K562 (cell line): ENCODE measurements around the gene CEP162. TPM values are rescaled to one million over a fixed set of nuclear protein-coding genes. Genes with fewer than 3 reads are reported as not detected.

ENCODE experiments used
- AFF4 ChIP-seq: sonication (generic); formaldehyde crosslinking; IDR thresholded peaks from 2 replicates; pipeline ENCODE4 v1.8.0; 2023; ENCODE audit warnings: mild to moderate bottlenecking, missing genetic modification reagents
- FOS ChIP-seq: IDR thresholded peaks from 3 replicates; pipeline ENCODE4 v1.6.1; 2011; ENCODE audit not compliant: insufficient read length; ENCODE audit errors: extremely low read depth
- L3MBTL2 ChIP-seq: fragments of 450-650 bp; IDR thresholded peaks from 2 replicates; pipeline ENCODE4 v1.6.1; 2016; ENCODE audit warnings: mild to moderate bottlenecking, moderate library complexity
- NCOA2 ChIP-seq, 2 experiments: fragments of 450-650 bp; IDR thresholded peaks; 2 replicates each; pipeline ENCODE4 v1.6.1; 2018; ENCODE audit warnings: mild to moderate bottlenecking in 2 of 2, moderate library complexity in 1 of 2; ENCODE audit not compliant: partially characterized antibody in 2 of 2
- NR4A1 ChIP-seq, 2 experiments: fragments of 250-450 bp in 1 of 2; fragments of 450-650 bp in 1 of 2; sonication (Bioruptor Pico) in 1 of 2; IDR thresholded peaks; 2 replicates each; pipeline versions ENCODE4 v1.4.0 to v1.6.1; 2016 to 2020; ENCODE audit warnings: mild to moderate bottlenecking in 2 of 2, missing compliant biosample characterization in 1 of 2, missing genetic modification characterization in 1 of 2, moderate library complexity in 1 of 2
- PRDM10 ChIP-seq: fragments of 450-650 bp; IDR thresholded peaks from 2 replicates; pipeline ENCODE4 v1.6.1; 2018; ENCODE audit not compliant: partially characterized antibody
- REST ChIP-seq, 2 experiments: fragments of 450-650 bp; formaldehyde crosslinking in 1 of 2; IDR thresholded peaks; 2 replicates each; pipeline versions ENCODE4 v1.4.0 to v1.6.1; 2014 to 2020; ENCODE audit warnings: mild to moderate bottlenecking in 2 of 2, borderline replicate concordance in 1 of 2, low read depth in 1 of 2
- SMAD3 ChIP-seq: fragments of 450-650 bp; formaldehyde crosslinking; conservative IDR thresholded peaks from 2 replicates; pipeline ENCODE4 v1.4.0; 2020; ENCODE audit warnings: mild to moderate bottlenecking
- ZNF668 ChIP-seq: fragments of 250-450 bp; sonication (Bioruptor Pico); IDR thresholded peaks from 2 replicates; pipeline ENCODE4 v1.8.0; 2022; ENCODE audit warnings: mild to moderate bottlenecking, inconsistent platforms
- ZNF75A ChIP-seq: fragments of 450-650 bp; formaldehyde crosslinking; IDR thresholded peaks from 2 replicates; pipeline ENCODE4 v1.4.0; 2020; ENCODE audit warnings: mild to moderate bottlenecking
- polyA plus RNA-seq, 8 experiments: library from polyadenylated mRNA; depleted of rRNA in 4 of 8; stranded (reverse) in 5 of 8; unstranded in 3 of 8; fragments of >200 nt; fragmentation: Nextera tagmentation in 2 of 8; fragmentation: Illumina TruSeq in 1 of 8; extraction: Ambion mirVana in 2 of 8; extraction: Trizol in 1 of 8; gene quantifications; 2 replicates each; pipeline versions ENCODE4 v1.2.1 to v1.2.3, GENCODE V29; 2011 to 2014; ENCODE audit warnings: inconsistent platforms in 1 of 8, missing spikeins in 1 of 8
- total RNA-seq, 7 experiments: library from RNA; depleted of rRNA in 6 of 7; stranded (reverse); fragments of >200 nt in 6 of 7; fragmentation: Illumina TruSeq in 2 of 7; extraction: Trizol in 2 of 7; gene quantifications; 2 replicates each; pipeline versions ENCODE4 v1.2.1 to v1.2.3, GENCODE V29; 2011 to 2021; ENCODE audit warnings: low replicate concordance in 1 of 7

The CEP162 gene
- total and polyA plus RNA-seq, 9 of the 15 experiments (the other 6 are each of a cell fraction or from before 2014, with no cell fraction given): 3.9 to 8.6 (median 6.7) TPM

GRCh38 chr6:84227434-84228197, at the start of gene CEP162 (continued):
- no peak for TF ChIP-seq ZNF668 (CRISPR knock-in tag)
- peak; percentile 76; the same call in 1 of the 2 replicates for TF ChIP-seq AFF4 (CRISPR knock-in tag)
- peak; percentile 58; the same call in 1 of the 2 replicates for TF ChIP-seq L3MBTL2
- TF ChIP-seq NR4A1 (CRISPR knock-in tag; IDR thresholded peaks at IDR 0.05): no peak
- TF ChIP-seq NR4A1 (tag; IDR thresholded peaks at IDR 0.05): no peak
- TF ChIP-seq REST (IDR thresholded peaks at IDR 0.05; ENCODE audit: borderline replicate concordance): peak; percentile 95
- TF ChIP-seq REST (CRISPR knock-in tag; IDR thresholded peaks at IDR 0.05; ENCODE audit: low read depth): no peak
- no peak for TF ChIP-seq ZNF75A (CRISPR knock-in tag)
- TF ChIP-seq SMAD3 (CRISPR knock-in tag): no peak
- TF ChIP-seq NCOA2 (IDR thresholded peaks at IDR 0.05; ENCODE audit: partially characterized antibody in 2 of 2): no peak
- TF ChIP-seq PRDM10: peak; percentile 73
- TF ChIP-seq FOS: peak; percentile 82
